HepG2 (cell line): ENCODE data around the gene FEV. TPM values are rescaled to one million over a fixed set of nuclear protein-coding genes. Genes with fewer than 3 reads are reported as not detected.

Source experiments
- ARHGAP35 ChIP-seq: sonication (generic); formaldehyde crosslinking; IDR thresholded peaks from 2 replicates; pipeline ENCODE4 v1.9.0; 2022; ENCODE audit warnings: mild to moderate bottlenecking, inconsistent platforms, moderate library complexity, missing genetic modification reagents, borderline replicate concordance
- CHD4 ChIP-seq: fragments of 200-600 bp; sonication (generic); IDR thresholded peaks from 2 replicates; pipeline ENCODE4 v1.7.0; 2017; ENCODE audit warnings: mild to moderate bottlenecking, low read length, borderline replicate concordance
- DNMT1 ChIP-seq: sonication (generic); formaldehyde crosslinking; IDR thresholded peaks from 2 replicates; pipeline ENCODE4 v1.5.1; 2020; ENCODE audit warnings: mild to moderate bottlenecking, missing genetic modification reagents
- EED ChIP-seq: sonication (generic); formaldehyde crosslinking; IDR thresholded peaks from 2 replicates; pipeline ENCODE4 v1.5.0; 2020; ENCODE audit warnings: mild to moderate bottlenecking, missing genetic modification reagents
- HDAC1 ChIP-seq: sonication (generic); formaldehyde crosslinking; IDR thresholded peaks from 2 replicates; pipeline ENCODE4 v1.5.1; 2020; ENCODE audit warnings: mild to moderate bottlenecking, missing genetic modification reagents
- HIC2 ChIP-seq: sonication (generic); formaldehyde crosslinking; IDR thresholded peaks from 2 replicates; pipeline ENCODE4 v1.9.0; 2022; ENCODE audit warnings: low read depth, missing genetic modification reagents
- ISX ChIP-seq: sonication (generic); formaldehyde crosslinking; conservative IDR thresholded peaks from 2 replicates; pipeline ENCODE4 v1.5.0; 2020; ENCODE audit warnings: missing genetic modification reagents
- JARID2 ChIP-seq: sonication (generic); formaldehyde crosslinking; IDR thresholded peaks from 2 replicates; pipeline ENCODE4 v1.8.1; 2023; ENCODE audit warnings: missing genetic modification reagents, inconsistent platforms; ENCODE audit not compliant: insufficient replicate concordance
- KDM1A ChIP-seq: IDR thresholded peaks from 2 replicates; pipeline ENCODE4 v1.6.1; 2016; ENCODE audit warnings: missing compliant biosample characterization
- KLF15 ChIP-seq: sonication (generic); formaldehyde crosslinking; IDR thresholded peaks from 2 replicates; pipeline ENCODE4 v1.8.1; 2023; ENCODE audit warnings: borderline replicate concordance, mild to moderate bottlenecking, inconsistent platforms, missing genetic modification reagents, mixed read lengths
- MXD1 ChIP-seq: sonication (generic); formaldehyde crosslinking; IDR thresholded peaks from 2 replicates; pipeline ENCODE4 v1.4.0; 2020; ENCODE audit warnings: mild to moderate bottlenecking, missing genetic modification reagents
- NCOA5 ChIP-seq: sonication (generic); formaldehyde crosslinking; IDR thresholded peaks from 2 replicates; pipeline ENCODE4 v1.4.0; 2020; ENCODE audit warnings: missing genetic modification reagents
- NONO ChIP-seq, 2 experiments: fragments of 450-650 bp in 1 of 2; sonication (generic) in 1 of 2; formaldehyde crosslinking in 1 of 2; IDR thresholded peaks in 1 of 2; conservative IDR thresholded peaks in 1 of 2; 2 replicates each; pipeline versions ENCODE4 v1.6.1 to v1.8.0; 2017 to 2022; ENCODE audit warnings: mild to moderate bottlenecking in 1 of 2, missing genetic modification reagents in 1 of 2, moderate library complexity in 1 of 2
- PAWR ChIP-seq: sonication (generic); formaldehyde crosslinking; IDR thresholded peaks from 2 replicates; pipeline ENCODE4 v1.4.0; 2020; ENCODE audit warnings: missing genetic modification reagents, mild to moderate bottlenecking, borderline replicate concordance
- RBAK ChIP-seq: sonication (generic); formaldehyde crosslinking; IDR thresholded peaks from 2 replicates; pipeline ENCODE4 v1.5.1; 2020; ENCODE audit warnings: mild to moderate bottlenecking, missing genetic modification reagents
- SP140L ChIP-seq: sonication (generic); formaldehyde crosslinking; IDR thresholded peaks from 2 replicates; pipeline ENCODE4 v1.4.0; 2020; ENCODE audit warnings: missing genetic modification reagents, borderline replicate concordance
- TBX3 ChIP-seq: fragments of 450-650 bp; IDR thresholded peaks from 2 replicates; pipeline ENCODE4 v1.6.1; 2017; ENCODE audit warnings: antibody characterized with exemption, mild to moderate bottlenecking, inconsistent platforms, borderline replicate concordance
- TEF ChIP-seq: sonication (generic); formaldehyde crosslinking; IDR thresholded peaks from 2 replicates; pipeline ENCODE4 v1.5.0; 2020; ENCODE audit warnings: missing genetic modification reagents
- ZFP41 ChIP-seq: sonication (generic); formaldehyde crosslinking; IDR thresholded peaks from 2 replicates; pipeline ENCODE4 v1.4.0; 2020; ENCODE audit warnings: mild to moderate bottlenecking, missing genetic modification reagents, borderline replicate concordance
- ZNF101 ChIP-seq: sonication (generic); formaldehyde crosslinking; IDR thresholded peaks from 2 replicates; pipeline ENCODE4 v1.4.0; 2020; ENCODE audit warnings: mild to moderate bottlenecking, low read depth, missing genetic modification reagents, borderline replicate concordance
- ZNF207 ChIP-seq: fragments of 450-650 bp; IDR thresholded peaks from 2 replicates; pipeline ENCODE4 v1.6.1; 2016; ENCODE audit warnings: antibody characterized with exemption, borderline replicate concordance
- ZNF260 ChIP-seq: sonication (generic); formaldehyde crosslinking; IDR thresholded peaks from 2 replicates; pipeline ENCODE4 v1.4.0; 2020; ENCODE audit warnings: missing genetic modification reagents, low read depth, mild to moderate bottlenecking, borderline replicate concordance
- ZNF264 ChIP-seq: sonication (generic); formaldehyde crosslinking; IDR thresholded peaks from 2 replicates; pipeline ENCODE4 v1.4.0; 2020; ENCODE audit warnings: missing genetic modification reagents
- ZNF317 ChIP-seq: sonication (generic); formaldehyde crosslinking; IDR thresholded peaks from 2 replicates; pipeline ENCODE4 v1.5.0; 2020; ENCODE audit warnings: mild to moderate bottlenecking, missing genetic modification reagents
- ZNF547 ChIP-seq: sonication (generic); formaldehyde crosslinking; IDR thresholded peaks from 2 replicates; pipeline ENCODE4 v1.5.1; 2020; ENCODE audit warnings: mild to moderate bottlenecking, missing genetic modification reagents
- ZNF713 ChIP-seq: sonication (generic); formaldehyde crosslinking; IDR thresholded peaks from 2 replicates; pipeline ENCODE4 v1.4.0; 2020; ENCODE audit warnings: mild to moderate bottlenecking, missing genetic modification reagents
- ZNF776 ChIP-seq: sonication (generic); formaldehyde crosslinking; IDR thresholded peaks from 2 replicates; pipeline ENCODE4 v1.4.0; 2020; ENCODE audit warnings: mild to moderate bottlenecking, missing genetic modification reagents
- ZSCAN22 ChIP-seq: sonication (generic); formaldehyde crosslinking; IDR thresholded peaks from 2 replicates; pipeline ENCODE4 v1.4.0; 2020; ENCODE audit warnings: mild to moderate bottlenecking, missing genetic modification reagents
- polyA plus RNA-seq, 8 experiments: library from polyadenylated mRNA; depleted of rRNA in 3 of 8; stranded (reverse) in 7 of 8; unstranded in 1 of 8; fragments of >200 nt; fragmentation: Illumina TruSeq in 4 of 8; extraction: Trizol in 4 of 8; gene quantifications; 2 replicates each; pipeline versions ENCODE4 v1.2.1 to v1.2.3, GENCODE V29; 2011 to 2016; ENCODE audit warnings: low read depth in 4 of 8, missing spikeins in 1 of 8, mixed read lengths in 1 of 8; ENCODE audit not compliant: insufficient read depth in 1 of 8
- total RNA-seq, 5 experiments: library from RNA; depleted of rRNA; stranded (reverse); fragments of >200 nt; fragmentation: Illumina TruSeq; extraction: Trizol; gene quantifications; 2 replicates each; pipeline ENCODE4 v1.2.3, GENCODE V29; 2016; ENCODE audit warnings: low read depth in 1 of 5

FEV gene
- total and polyA plus RNA-seq, 2 of the 13 experiments (the other 11 are each of a cell fraction or from before 2014, with no cell fraction given) = not detected

GRCh38 chr2:219002395-219003266 is 17.6 kb upstream of the FEV start (continued):
- TF ChIP-seq ZNF547 (CRISPR knock-in tag) (no peak), TBX3 (no peak), NCOA5 (no peak), EED (CRISPR knock-in tag) (peak; percentile 1; the same call in 1 of the 2 replicates), KDM1A (0 out of 2 replicates have a peak, but pooled peaks have one; percentile 28), SP140L (CRISPR knock-in tag) (no peak), KLF15 (CRISPR knock-in tag) (no peak), ARHGAP35 (CRISPR knock-in tag) (peak; percentile 81; the same call in 1 of the 2 replicates), ZFP41 (CRISPR knock-in tag) (peak; percentile 21; the same call in 1 of the 2 replicates), ZNF260 (CRISPR knock-in tag) (no peak), ZSCAN22 (CRISPR knock-in tag) (no peak), RBAK (peak; percentile 74), PAWR (CRISPR knock-in tag) (no peak), DNMT1 (CRISPR knock-in tag) (no peak), ZNF207 (no peak), ZNF101 (CRISPR knock-in tag) (no peak), ZNF776 (no peak), ZNF264 (no peak), ZNF713 (CRISPR knock-in tag) (0 out of 2 replicates have a peak, but pooled peaks have one; percentile 54), TEF (no peak), HDAC1 (no peak), ISX (CRISPR knock-in tag) (no peak), NONO (IDR thresholded peaks at IDR 0.05) (no peak), NONO (CRISPR knock-in tag; conservative IDR thresholded peaks at IDR 0.05) (peak; percentile 40), CHD4 (0 out of 2 replicates have a peak, but pooled peaks have one; percentile 45), ZNF317 (no peak), MXD1 (CRISPR knock-in tag) (no peak; the same call in 1 of the 2 replicates), HIC2 (CRISPR knock-in tag) (peak; percentile 65), JARID2 (CRISPR knock-in tag) (peak; percentile 17)
